HG03460 (cell line): ENCODE measurements around the gene NUMB.
"Not testable (repeated sequence)": the region's sequence is repeated elsewhere in the genome, so short reads cannot be mapped to it uniquely, and the experiment has no call there.

Experiments used
- ATAC-seq: cut with Tn5 transposase; IDR thresholded peaks from one replicate; pipeline ENCODE4 v1.9.1; 2021; ENCODE audit not compliant: unreplicated experiment

The NUMB gene

DNA sequence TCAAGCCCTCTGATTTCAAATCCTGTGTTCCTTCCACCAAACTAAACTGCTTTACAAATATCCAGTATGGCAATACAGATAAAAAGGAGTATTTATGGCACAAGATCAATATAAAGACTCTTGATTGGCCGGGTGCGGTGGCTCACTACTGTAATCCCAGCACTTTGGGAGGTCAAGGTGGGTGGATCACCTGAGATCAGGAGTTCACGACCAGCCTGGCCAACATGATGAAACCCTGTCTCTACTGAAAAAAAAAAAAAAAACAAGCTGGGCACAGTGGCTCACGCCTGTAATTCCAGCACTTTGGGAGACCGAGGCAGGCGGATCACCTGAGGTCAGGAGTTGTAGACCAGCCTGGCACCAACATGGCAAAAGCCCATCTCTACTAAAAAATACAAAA, 35.3 kb downstream of the NUMB start:
- not testable (repeated sequence) for ATAC-seq

- ATAC-seq: no peak
These were observed 35.8 kb downstream of the NUMB start for GRCh38 chr14:73422515-73422914.

DNA sequence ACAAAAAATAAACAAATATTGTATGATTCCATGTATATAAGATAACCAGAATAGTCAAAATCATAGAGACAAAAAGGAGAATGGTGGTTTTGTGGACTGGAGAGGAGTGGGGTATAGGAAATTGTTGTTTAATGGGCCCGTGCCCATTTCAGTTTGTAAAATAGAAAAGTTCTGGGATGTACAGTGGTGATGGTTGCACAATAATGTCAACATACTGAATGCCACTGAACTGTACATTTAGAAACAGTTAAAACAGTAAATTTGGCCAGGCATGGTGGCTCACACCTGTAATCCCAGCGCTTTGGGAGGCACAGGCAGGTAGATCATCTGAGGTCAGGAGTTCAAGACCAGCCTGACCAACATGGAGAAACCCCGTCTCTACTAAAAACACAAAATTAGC, 40.1 kb downstream of the NUMB start:
- no peak for ATAC-seq

DNA sequence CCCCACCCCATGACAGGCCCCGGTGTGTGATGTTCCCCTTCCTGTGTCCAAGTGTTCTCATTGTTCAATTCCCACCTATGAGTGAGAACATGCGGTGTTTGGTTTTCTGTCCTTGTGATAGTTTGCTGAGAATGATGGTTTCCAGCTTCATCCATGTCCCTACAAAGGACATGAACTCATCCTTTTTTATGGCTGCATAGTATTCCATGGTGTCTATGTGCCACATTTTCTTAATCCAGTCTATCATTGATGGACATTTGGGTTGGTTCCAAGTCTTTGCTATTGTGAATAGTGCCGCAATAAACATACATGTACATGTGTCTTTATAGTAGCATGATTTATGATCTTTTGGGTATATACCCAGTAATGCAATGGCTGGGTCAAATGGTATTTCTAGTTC, 52.1 kb downstream of the NUMB start:
- not testable (repeated sequence) for ATAC-seq

GRCh38 chr14:73403181-73403752, 55.1 kb downstream of the NUMB start:
- ATAC-seq: no peak

DNA sequence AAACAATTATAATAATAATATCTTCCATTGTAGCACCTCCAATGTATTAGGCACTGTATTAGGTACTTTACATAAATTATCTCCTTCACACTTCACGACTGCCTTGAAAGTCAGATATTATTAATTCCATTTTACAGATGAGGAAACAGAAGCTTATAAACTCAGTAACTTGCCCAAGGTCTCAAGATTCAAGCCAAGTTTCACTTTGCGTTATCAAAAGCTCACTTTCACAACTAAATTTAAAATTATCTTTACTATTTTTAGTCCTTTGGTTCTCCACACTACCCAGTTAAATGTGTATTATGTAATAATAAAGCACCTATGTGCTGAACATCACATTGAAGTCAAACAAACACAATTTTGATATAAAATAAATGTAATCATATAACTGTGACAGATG, 55.8 kb downstream of the NUMB start:
- no peak for ATAC-seq

- ATAC-seq: no peak
These were observed 60.5 kb downstream of the NUMB start for GRCh38 chr14:73397810-73398209.

DNA sequence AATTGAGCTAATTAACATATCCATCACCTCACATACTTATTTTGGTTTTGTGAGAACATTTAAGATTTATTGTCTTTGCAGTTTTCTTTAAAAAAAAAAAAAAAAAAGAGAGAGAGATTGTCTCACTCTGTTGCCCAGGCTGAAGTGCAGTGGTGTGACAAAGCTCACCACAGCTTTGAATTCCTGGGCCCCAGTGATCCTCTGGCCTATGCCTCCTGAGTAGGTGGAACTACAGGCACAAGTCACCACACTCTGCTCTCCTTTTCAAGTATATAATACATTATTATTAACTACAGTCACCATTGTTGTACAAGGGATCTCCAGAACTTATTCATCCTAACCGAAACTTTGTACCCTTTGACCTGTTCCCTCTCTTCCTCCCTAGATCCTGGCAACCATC, 64.0 kb downstream of the NUMB start:
- ATAC-seq: no peak

DNA sequence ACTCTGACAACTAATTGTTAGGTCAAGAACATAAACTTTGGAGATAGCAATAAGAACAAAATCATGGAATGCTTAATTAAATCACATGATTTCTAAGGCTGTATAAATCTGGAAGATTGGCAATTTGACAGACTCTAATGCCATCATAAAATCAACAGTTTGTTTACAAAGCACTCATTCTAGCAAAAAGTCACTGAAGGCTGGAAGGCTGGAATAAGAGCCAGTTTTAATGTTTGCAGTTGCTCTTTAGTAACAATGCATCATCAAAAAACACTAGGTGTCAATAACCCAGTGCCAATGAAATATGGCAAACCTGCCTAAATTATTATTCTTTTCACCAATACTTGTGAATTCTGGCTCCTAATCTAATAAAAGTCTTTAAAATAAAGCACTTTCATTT, 65.0 kb downstream of the NUMB start:
- ATAC-seq: no peak

DNA sequence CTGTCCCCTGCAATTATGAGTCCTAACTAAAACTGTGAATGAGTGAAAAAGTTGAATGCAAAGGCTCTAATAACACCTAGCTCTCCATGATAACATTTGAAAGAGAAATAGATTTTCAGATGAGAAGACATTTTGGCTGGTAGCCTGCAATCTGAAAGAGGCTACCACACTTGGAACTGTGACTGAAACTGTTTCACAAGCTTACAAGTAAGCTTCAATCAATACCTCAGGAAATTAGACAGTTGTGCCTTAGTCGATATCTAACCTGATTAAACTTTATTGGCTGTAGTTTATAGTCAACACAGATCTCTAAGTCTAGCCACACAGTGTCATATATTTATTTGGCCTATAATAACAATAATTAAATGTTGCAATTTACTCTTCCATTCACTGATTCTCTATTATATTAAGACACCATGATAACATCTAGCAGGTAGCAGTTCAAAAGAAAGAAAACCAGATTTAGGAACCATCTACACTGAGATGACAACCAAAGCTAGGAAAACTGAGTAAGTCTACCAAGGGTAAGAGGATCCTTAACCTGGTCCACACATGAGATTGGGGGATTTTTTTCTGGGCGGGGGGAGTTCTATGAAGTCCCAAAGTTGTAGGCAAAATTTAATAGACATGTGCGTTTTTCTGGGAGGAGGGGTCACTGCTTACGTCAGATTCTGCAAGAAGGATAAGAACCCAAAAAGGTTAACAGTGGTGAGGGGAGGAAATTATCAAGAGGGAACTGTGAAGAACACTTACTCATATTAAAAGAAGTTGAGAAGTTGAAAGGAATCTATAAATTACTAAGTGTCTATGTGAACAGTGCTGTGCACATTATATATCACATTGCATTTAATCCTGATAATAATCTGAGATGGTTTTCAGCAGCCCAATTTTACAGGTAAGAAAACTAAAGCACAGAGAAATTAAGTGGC, 65.8 kb downstream of the NUMB start:
- ATAC-seq: no peak

GRCh38 chr14:73387860-73388259, 70.5 kb downstream of the NUMB start:
- ATAC-seq: peak; percentile 44

DNA sequence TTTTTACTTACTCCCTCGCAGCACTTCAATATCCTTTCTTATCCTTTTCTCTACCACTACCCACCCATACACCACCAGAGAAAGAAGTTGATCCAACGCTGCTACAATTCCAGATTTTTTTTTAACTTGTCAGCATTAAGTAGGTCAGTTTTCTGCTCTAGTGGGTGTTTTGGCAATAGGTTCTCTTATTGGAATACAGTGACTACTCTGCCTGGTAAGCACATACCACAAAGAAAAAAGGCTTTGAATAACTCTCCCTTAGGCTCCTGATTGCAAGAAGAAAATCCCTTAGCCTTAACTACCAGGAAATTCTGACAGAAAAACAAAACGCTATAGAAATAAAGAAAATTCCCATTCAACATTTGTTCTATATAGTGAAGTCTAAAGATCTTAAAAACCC, 72.0 kb downstream of the NUMB start:
- ATAC-seq: no peak

- not testable (repeated sequence) for ATAC-seq
These were observed 73.3 kb downstream of the NUMB start for GRCh38 chr14:73385021-73385420.

GRCh38 chr14:73383356-73383755, 75.0 kb downstream of the NUMB start:
- ATAC-seq: no peak

DNA sequence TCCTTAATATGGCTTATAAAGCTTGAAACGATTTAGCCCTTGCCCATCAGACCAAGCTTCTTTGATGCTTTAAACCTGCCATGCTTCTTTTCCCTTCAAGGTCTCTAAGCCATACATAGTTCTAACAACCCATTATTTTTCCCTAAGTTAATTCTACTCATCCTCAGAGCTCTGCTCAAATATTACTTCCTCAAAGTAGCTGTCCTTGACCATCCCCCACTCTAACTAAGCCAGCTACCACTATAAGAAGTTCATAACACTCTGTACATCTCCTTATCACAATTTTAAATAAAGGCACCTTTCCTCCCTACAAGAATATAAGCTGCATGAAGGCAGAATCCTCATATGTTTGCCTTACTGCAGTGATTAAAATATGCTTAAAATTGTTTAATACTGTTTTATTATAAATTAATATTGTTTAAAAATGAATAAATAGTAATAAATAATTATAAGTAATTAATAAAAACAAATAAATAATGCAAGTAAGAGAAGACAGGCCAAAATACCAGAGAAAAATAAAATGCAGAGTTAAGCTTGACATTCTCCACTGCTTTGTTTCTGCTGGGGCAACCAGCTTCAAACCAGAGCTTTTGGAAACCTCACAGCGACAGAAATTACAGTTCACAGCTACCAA, 76.8 kb downstream of the NUMB start:
- ATAC-seq: no peak

DNA sequence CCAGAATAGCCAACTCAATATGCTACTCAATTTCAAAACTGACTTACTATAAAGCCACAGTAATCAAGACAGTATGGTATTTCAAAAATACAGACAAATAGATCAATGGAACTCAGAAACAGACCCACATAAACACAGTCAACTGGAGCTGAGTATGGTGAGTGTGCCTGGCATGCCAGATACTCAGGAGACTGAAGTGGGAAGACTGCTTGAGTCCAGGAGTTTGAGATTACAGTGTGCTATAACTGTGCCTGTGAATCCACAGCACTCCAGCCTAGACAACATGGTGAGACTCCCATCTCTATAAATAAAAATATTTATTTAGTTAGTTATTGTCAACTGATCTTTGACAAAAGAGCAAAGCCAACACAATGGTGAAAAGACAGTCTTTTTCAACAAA, 81.8 kb downstream of the NUMB start:
- ATAC-seq: no peak

GRCh38 chr14:73375861-73376260, 82.5 kb downstream of the NUMB start:
- ATAC-seq: no peak

DNA sequence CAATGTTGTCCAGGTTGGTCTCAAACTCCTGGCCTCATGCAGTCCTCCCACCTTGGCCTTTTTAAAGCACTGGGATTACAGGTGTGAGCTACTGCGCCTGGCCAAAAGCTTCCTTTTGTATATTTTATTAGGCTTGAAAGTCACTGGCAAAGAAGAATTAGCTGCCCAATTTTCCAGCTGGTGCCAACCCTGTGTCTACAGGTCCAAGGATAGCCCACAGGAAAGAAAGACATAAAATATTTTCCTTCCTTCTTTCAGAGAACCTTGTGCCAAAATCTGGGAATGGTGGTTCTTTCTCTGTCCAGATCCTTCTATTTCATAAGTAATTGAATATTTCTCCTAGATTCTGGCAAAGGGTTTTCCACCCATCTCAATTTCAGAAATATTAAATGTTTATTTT, 84.1 kb downstream of the NUMB start:
- no peak for ATAC-seq

GRCh38 chr14:73372529-73372928, 85.8 kb downstream of the NUMB start:
- no peak for ATAC-seq

DNA sequence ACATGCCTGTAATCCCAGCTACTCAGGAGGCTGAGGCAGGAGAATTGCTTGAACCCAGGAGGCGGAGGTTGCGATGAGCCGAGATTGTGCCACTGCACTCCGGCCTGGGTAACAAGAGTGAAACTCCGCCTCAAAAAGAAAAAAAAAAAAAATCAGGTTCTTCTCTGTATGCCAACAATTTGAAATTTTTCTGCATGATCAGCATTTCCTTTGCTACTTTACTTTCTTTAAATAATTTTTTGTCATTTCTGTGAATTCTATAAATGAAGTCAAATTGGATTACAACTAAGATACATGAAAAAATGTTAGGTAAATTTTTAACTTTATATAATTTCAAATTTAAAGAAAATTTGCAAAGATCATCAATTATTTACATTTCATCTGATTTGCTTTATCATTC, 87.8 kb downstream of the NUMB start:
- no peak for ATAC-seq

GRCh38 chr14:73369428-73369827, 88.9 kb downstream of the NUMB start:
- no peak for ATAC-seq

DNA sequence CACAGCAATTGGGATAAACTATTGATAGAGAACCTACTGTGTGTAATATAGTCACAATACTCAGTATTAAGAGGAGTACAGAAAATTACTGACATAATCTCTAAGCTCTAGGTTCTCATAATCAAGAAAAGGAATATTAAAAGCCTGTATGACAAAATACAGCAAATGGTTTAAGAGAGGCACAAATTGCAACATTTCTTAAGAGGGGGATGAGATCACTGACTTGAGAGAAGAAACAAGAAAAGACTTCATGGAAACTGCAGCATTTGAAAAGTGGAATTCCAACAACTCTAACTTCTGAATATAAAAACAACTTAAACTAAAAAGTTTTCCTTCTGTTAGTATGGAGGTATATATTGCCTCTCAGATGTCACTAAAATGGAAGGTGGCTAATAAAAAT, 89.7 kb downstream of the NUMB start:
- ATAC-seq: no peak
